Erythroblast (primary cell): ENCODE measurements around the gene CWC25.
A peak's percentile ranks its signal among the peaks of the same experiment; 100 is the strongest.

Experiments
- DNase-seq, 2 experiments: peaks; one replicate each; lab custom pipeline; 2025; lab: John Stamatoyannopoulos, UW
- GATA1 ChIP-seq: IDR thresholded peaks from 2 replicates; pipeline ENCODE4 v1.6.1; 2011; ENCODE audit warnings: low read depth, mild to moderate bottlenecking, control low read depth, low read length, moderate library complexity
- POLR2A ChIP-seq: IDR thresholded peaks from 2 replicates; pipeline ENCODE4 v1.6.1; 2011; ENCODE audit warnings: mild to moderate bottlenecking, low read length

The CWC25 gene

DNA sequence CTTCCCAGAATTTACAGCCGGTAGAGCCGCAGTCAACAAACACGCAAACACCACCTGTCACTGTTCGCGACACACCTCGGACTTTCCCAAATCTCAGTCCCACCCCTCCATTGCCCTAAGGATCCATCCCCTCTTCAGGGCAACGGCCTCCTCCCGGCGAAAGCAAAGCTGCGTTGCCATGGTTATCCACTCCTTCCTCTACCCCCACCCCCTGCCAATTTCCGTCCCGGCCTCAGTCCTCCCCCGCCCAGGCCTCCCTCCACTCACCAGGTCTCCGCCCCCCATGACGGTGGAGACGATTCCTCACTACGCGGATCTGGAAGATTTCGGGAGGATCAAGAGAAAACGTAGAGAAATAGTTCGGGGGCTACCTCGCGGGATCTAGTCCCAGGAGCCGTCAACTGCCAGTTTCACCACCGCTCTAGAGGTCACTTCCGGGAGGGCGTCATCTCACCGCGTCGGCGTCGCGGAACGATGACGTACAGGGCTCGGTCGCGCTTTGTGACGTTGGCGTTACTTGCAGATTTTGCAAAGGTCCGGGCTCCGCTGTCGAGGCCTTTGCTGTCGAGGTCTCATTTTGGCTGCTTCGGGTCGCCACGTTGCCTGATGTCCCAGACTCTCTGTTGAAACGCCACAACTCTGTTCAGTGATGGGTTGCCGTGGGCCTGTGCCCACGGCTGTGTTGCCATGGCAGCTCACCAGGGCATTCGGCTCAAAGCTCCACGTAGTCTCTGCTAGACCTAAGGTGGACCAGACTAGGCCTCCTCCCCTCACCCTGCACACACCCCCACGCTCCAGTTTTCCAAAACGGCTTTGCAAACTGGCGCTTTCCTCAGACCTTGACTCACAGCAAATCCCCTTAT, at the start of gene CWC25:
Gene CWC25 (minus strand): TSS at position 423 of the 863 bp plus-strand sequence. CDS start 138 bp downstream, at position 285.
- peak; percentile 98 to 99 for DNase-seq
- TF ChIP-seq GATA1 (no peak), POLR2A (peak; percentile 99)

DNA sequence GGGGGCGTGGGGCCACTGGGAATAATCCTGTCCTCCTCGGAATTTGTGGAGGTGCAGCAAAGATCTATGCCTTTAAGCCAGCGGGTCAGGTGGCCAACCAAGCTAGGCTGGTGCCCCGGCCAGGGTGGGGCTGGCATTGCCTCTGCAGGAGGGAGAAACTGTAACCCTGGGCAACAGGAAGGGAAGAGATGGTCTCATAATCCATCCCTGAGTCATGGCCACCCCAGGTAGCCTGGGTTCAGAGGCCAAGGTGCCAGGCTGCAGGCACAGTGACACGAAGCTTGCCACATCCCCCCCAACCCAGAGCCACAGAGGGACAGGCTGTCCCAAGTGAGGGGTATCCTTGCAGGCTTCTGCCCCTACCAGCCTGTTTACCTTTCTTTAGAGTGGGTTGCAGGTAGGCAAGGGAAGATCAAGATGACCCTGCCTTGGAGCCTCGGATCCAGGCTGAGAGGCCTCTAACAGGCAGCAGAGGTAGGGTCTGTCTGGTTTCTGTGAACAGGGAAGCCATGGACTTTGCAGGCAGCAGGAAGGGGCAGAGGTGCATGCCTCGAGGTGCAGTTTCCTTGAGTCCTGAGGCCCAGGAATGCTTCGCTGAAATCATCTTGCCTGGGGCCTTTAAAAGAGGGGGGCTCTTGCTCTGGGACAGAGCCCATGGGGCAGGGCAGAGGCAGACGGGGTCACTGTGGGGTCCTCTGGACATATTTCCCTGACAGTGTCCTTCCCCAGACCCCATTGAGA, 48.7 kb upstream of the CWC25 start:
- TF ChIP-seq GATA1 (no peak), POLR2A (no peak)
- DNase-seq: no peak

DNA sequence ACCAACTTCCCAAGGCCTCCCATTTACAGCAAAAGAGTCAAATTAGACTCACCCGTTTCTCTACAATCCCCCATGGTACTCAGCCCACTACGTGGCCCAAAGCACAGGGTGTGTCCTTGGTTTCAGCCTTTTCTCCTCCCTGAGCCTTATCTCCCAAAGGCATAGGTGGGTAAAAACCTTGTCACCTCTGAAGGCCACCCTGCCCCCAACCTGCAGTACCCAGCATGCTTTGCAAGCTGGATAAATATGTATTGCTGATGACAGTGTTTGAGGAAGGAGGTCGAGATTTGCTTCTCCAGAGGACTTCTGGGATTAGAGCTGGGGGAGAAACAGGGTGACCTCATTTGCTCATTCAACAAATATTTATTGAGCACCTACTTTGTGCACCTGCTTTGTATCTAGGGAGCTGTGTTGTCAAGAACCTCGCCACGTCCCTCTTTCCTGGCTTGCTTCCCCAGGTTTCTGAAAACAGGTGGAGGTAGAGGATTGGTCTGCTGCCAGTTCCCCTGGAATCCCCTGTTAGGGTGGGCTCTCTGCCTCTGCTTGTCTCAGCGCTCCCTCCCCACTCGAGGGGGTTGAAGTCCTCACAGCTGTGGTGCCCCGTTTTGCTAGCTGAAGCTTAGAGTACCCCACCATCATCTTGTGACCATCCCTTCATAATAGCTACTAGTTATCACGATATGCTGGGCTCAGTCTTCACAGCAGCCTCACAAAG, 47.7 kb upstream of the CWC25 start:
- TF ChIP-seq GATA1 (no peak), POLR2A (no peak)
- DNase-seq: peak; percentile 60 to 63

DNA sequence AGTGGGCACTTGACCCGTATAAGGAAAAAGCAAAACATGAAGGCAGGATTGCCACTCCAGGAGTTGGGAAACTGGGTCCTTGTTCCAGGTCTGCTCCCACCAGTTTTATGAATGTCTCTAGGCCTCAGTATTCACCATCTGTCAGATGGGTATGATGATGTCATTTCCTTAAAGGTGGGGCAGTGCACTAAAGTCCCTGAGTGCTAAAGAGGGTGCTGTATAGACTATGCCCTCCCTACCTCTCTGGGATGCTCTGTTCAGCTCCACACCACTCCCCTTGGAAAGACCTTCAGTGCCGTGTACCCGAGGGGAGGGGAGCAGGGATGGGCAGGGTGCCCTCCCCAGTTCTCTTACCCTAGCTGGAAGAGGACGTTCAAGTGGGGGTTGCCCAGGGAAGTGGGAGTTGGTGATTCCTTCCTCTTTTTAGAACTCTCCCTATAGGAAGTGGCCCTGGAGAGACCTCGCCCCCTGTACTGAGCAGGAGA, 46.9 kb upstream of the CWC25 start:
- no peak for DNase-seq

DNA sequence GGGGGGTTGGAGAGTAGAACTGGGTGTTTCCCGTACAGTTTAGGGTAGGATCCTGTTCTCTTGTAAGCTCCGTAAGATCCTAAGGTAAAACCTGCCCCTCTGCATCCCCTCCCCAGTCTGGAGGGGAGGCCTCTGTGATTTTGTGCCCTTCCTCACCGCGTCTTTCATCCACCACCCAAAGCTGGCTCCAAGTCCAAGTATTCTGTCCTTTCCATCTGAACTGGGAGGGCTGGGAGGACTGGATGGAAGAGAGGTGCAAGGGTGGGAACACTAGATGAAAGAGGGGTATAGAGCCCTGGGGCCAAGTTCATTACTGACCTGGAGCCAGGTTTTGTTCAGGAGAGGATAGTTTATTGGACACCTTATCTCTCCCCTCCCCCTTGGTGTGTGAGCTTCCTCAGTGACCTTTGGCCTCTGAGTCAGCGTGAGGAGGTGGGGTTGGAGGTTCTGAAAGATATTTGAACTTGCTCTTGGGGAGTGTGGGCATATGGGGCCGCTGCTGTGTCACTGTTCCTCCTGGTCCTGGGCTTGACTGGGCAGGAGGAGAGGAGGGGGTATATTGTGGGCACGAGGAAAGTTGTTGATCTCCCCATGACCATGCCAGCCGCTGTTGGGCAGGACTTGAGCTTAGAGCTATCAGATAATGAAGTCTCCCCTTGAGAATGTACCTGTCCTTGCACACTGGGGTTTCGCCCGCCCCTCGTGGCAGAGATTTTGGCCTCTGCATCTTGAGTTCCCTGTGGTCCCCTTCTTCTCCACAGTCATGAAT, 46.3 kb upstream of the CWC25 start:
- peak; percentile 46 for TF ChIP-seq POLR2A
- no peak for TF ChIP-seq GATA1
- DNase-seq: peak; percentile 89 to 92

More for the DNA sequence above, 46.9 kb upstream of the CWC25 start:
- TF ChIP-seq GATA1 (no peak), POLR2A (no peak)

DNA sequence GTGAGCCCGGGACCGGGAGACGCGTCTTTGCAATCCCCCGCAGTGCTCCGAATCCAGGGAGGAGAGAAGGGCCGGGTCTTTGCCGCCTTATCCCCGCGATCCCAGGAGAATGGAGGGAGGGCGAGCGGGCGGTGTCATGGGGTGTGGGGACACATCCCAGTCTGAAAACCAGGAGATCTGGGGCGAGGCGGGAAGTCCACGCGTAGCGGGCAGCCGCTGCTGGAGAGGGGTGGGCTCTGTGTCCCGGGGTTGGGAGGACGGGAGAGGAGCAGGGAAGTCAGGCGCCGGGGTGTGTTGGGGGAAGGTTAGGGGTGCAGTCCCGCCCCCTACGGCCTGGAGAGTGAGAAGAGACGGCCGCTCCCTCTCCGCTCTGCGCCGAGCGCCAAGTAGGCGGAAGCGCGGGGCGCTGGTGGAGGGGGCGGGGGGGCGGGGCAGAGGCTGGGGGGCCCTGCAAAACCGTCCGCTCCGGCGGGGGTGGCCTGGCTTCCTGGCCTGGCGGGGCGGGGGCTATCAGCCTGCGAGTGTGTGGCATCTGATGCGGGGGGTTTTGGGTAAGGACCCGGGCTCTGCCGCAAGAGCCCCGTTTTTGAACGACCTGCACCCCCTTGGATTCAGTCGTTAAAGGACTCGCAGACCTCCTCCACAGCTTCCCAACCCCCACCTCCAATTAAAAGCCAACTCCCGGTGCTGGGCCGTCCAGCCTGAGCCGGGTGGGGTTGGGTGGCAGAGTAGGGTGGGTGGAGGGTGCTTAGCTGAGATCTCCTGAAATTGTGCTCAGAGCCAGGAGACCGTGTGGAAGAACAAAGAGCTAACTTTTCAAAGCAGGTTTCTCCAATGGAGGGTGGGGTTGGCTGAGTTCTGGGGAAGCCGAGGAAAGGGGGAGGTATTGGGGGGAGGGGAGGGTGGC, 45.4 kb upstream of the CWC25 start:
- no peak for TF ChIP-seq GATA1
- peak; percentile 63 for TF ChIP-seq POLR2A
- peak; percentile 79 to 83 for DNase-seq

DNA sequence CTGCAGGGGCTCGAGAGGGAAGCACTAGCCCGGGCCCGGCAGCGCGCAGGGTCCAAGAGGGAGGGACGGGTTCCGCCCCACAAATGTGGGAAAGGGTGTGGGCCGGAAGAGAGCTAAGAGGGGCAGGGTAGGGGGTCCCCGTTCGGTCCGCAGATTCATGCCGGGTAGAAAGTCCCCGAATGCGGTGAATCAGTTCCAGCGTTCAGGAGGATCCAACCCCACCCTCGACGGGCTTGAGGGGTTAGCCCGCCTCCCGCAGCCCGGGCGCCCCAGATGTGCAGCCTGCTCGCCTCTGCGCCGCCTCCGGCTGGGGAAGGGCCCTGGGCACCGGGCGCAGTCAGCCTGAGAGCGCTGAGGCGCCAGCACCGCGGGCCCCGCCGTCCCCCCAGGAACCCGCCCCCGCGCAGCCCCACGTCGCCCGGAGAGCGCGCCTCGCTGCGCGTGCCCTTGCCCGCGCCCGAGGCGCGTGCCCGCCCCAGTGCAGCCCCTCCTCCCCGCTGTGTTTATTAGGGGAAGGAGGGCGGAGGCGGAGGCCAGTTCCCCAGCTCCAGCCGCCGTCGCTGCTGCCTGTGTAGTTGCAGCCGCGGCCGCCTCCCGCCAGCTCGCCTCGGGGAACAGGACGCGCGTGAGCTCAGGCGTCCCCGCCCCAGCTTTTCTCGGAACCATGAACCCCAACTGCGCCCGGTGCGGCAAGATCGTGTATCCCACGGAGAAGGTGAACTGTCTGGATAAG, 44.6 kb upstream of the CWC25 start, which contains the start of gene LASP1:
Gene LASP1 (plus strand): TSS at position 533 of the 733 bp plus-strand sequence. CDS start 132 bp downstream, at position 665.
- DNase-seq: peak; percentile 89 to 92
- TF ChIP-seq GATA1 (no peak), POLR2A (peak; percentile 86)

DNA sequence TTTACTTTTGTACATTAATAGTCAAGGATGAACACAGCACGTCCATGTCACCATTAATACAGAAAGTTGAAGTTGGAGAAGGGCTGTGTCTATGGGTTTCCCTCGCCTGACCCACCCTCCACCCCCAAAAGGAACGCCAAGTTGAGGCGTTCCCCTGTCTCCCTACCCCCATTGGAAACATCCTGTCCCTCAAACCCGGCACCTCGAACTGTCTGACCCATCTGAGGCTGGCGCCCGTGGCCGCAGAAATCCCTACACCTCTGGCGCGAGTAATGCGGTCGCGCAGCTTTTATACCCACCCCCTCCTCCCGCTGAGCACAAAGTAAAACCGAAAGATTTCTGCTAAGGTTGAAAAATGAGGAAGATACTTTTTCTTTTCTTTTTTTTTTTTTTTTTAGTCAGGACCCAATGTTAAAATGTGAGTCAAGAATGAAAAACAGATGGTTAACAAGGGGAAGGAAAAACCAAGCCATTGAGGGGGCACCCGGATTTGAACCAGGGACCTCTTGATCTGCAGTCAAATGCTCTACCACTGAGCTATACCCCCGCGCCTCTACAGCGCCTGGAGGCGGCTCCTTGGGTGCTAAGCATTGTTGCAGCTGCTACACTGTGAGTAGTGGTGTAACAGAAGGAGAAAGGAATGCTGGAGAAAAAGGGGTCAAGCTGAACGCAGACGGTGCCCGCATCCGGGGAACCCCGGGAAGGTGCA, 43.9 kb upstream of the CWC25 start:
- peak; percentile 87 to 94 for DNase-seq
- no peak for TF ChIP-seq POLR2A

DNA sequence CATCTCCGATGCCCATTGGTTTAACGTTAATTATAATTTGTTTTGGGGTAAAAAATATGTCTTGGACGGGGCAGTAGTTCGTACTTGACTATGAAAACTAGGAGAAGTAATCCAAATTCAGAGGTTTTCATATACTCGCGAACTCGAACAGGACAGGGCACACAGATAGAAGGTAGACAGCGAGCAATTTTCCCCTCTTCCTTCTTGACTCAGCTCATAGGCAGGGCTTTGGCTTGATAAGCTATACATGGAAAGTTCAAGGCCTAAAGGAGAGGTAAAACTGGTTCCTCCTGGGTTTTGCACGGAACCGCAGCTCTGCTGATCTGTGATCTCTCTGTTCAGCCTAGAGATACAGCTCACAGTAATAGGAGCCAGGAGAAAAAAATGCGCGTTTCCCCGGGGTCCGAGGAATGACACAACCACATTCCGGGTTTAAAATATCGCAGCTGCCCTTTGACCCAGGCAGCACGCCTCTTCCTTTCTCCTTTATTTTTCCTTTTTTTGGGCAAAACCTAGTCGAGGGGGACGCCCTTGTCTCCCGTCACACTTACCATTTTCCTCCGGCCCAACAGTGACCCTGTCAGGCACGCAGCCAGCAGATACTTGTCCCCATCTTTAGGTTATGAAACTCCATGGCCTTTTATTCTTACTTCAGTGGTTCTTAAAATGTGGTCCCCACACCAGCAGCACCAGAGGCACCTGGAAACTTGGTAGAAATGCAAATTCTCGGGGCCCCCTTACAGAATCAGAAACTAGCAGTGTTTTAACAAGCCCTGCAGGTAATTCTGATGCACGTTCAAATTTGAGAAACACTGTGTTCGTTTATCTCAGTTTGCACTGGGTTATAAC, 43.1 kb upstream of the CWC25 start:
- TF ChIP-seq GATA1 (no peak), POLR2A (no peak)
- peak; percentile 66 to 75 for DNase-seq

DNA sequence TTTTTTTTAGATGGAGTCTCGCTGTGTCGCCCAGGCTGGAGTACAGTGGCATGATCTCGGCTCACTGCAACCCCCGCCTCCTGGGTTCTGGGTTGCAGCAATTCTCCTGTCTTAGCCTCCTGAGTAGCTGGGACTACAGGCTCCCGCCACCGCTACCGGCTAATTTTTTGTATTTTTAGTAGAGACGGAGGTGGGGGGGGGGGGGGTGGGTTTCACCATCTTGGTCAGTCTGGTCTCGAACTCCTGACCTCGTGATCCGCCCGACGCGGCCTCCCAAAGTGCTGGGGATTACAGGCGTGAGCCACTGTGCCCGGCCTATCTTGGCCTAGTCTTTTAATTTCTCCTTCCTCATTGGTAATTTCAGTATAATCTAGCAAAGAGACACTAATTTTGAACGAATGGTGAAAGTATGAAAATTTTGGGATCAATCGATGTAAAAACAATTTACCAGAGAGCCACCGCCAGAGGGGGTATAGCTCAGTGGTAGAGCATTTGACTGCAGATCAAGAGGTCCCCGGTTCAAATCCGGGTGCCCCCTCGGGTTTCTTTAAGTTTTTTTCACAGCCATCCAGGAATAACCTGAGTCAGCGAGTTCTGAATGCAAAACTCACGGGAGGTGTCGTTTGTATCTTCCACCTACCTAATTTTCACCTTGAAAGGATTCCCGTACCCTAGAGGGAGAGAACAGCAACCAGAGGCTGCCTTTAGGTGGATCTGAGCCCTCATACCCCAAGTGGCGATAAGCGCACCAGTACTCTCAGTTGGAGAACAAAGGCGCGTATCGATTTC, 42.3 kb upstream of the CWC25 start:
- DNase-seq: peak; percentile 86 to 93
- TF ChIP-seq GATA1: no peak
- no peak for TF ChIP-seq POLR2A
